Measurements from ENCODE around the gene TMEM108.

DNA sequence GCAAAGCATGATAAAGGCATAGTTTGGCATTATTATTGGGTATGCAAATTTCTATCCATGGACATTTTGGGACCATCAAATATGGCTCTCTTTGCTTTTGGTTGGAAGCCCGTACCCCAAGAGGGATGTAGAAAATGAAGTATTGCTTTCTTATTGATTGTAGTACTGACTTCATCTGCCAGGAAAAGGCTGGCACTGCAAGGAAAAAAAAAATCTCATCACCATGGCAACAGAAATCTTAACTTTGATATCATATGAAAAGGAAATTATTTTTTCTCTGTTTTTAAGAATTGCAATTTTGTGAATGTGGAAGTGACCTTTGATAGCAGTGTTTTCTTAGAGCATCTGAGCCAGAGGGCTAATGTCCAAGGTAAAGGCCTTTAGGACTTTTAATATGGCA lies 151.7 kb downstream of the TMEM108 start:
- TF ChIP-seq CTCF (IDR thresholded peaks at IDR 0.05): no peak
- no peak for TF ChIP-seq ZFX (IDR thresholded peaks at IDR 0.05; ENCODE audit: borderline replicate concordance)

Measured in 22Rv1 (cell line).